Activated T-helper 1 cell treated with anti-CD3 and anti-CD28 coated beads, Interleukin-2, amount 50 U/mL, for 16 hours (primary cell): ENCODE measurements around the gene MYCN.
"Not testable (repeated sequence)": the region's sequence is repeated elsewhere in the genome, so short reads cannot be mapped to it uniquely, and the experiment has no call there.

ENCODE experiments used
- DNase-seq, 2 donors: peaks; one replicate each; pipeline ENCODE4 v3.0.0-alpha.2; 2020; ENCODE audit warnings: low read depth in 1 of 2, low spot score in 1 of 2

The MYCN gene

DNA sequence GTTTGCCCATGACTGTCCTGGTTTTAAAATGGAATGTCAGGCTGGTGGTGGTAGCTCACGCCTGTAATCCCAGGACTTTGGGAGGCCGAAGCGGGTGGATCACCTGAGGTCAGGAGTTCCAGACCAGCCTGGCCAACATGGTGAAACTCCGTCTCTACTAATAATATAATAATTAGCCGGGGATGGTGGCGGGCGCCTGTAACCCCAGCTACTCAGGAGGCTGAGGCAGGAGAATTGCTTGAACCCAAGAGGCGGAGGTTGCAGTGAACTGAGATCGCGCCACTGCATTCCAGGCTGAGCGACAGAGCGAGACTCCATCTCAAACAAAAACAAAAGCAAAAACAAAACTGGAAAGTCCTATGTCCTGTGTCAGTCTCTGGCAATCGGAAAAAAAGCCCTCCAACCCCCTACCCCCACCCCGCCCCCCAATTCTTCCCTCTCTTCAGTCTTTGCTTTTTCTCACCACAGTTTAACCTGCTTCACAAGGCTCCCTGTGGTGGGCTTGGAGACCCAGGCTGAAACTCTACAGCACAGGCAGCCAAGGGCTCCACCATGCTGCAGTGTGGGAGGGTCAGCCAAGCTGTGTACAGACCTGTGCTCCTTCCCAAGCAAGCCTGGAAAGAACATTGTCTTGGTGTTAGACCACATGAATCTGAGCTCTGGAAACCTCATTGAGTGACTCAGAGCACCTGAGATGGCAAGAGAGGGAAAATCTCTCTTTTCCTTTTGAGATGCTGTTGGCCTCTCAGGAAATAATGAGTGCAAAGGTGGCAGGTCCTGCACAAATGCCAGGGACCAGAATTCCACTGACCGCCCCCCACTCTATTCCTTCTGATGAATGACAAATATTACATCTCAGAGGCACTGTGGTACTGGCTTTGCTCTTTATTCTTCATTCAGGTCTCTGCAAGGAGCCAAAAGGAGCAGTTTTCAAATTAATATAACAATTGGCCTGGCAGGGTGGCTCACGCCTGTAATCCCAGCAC is 16.7 kb downstream of the MYCN start:
- no peak for DNase-seq

DNA sequence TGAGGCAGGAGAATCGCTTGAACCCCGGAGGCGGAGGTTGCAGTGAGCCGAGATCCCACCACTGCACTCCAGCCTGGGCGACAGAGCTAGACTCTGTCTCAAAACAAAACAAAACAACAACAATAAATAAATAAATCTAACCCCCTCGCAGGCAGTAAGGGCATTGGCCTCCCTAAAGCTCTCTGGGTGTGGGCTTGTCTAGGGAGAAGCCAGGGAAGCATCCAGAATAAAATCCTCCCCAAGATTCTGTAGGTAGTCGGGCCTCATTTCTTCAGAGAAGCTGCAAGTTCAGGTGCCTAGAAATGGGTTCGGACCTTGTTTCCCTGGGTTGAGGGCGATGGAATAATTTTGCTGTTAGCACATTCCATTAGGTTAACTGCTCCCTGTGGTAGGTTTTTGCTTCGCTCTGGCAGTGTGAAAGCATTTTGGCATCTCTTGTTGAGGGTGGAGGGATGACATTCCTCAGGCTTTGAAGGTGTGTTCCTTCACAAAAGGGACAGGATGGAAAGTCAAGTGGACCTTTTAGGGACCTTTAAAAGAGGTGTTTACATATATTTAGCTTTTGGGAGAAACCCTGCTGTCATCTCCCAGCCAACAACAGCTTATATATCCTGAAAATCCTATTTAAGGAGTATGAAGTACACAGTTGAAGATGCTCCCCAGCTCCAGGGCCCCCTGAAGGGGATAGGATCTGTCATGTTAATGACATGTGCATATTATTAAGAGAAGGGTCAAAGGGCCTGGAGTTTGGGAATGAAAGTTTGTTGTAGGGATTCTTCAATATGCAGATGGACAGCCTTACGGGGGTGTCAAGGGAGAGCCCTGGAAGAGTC is 17.7 kb downstream of the MYCN start:
- DNase-seq, result no peak

DNA sequence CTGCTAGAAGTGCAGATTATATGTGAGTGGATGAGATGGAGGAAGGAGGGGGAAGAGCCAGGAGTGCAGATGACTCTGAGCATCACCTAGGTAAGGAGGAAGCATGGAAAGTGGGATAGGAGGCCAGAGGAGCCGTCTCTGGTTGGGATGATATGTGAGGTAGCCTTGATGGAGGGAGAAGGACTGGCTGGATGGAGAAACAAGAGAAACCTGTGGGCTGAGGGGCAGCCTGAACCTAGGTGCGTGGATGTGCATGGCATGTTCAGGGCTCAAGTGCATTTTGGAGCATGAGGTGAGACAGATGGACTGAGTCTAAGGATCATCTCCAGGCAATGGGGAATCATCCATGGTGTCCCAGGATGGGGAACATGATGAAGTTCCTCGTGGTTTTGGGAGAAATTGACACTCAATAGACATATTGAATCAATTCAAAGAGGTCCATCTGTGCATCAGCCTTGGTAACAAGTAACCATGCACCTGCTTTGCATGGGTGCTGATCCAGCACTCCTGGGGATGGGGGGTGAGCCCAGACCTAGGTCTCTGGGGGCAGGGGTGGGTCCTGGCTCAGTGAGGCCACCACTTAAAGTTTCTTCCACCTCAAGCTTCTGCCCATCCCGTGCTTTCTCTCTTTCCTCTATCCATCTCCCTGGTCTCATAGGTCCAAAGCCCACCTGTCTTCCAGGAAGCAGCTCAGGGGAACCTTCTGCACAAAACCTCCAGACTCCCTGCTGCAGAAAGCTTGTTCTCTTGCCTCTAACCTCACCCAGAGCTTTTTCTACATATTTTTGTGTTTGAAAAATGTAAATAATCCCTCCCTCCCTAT is 19.2 kb downstream of the MYCN start:
- DNase-seq, result no peak

- not testable (repeated sequence) for DNase-seq
Observed at GRCh38 chr2:15960154-15960520, 19.8 kb downstream of the MYCN start.

DNA sequence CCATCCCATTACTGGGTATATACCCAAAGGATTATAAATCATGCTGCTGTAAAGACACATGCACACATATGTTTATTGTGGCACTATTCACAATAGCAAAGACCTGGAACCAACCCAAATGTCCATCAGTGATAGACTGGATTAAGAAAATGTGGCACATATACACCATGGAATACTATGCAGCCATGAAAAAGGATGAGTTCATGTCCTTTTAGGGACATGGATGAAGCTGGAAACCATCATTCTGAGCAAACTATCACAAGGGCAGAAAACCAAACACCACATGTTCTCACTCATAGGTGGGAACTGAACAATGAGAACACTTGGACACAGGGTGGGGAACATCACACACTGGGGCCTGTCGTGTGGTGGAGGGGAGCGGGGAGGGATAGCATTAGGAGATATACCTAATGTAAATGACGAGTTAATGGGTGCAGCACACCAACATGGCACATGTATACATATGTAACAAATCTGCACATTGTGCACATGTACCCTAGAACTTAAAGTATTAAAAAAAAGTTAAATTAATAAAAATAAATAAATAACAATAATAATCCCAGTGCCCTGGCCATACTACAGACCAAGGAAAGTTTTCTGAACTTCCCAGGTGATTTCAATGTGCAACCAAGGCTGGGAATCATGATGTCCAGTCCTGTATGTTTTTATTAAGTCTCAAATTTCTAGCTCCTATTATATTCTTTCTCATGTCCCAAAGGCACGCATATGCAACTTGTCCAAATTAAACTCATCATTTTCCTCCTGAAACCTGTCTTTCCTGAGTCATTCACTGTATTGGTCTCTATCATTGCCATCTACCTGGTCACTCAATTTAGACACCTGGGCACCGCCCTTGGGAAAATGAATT is 23.0 kb downstream of the MYCN start:
- DNase-seq, result not testable (repeated sequence)

DNA sequence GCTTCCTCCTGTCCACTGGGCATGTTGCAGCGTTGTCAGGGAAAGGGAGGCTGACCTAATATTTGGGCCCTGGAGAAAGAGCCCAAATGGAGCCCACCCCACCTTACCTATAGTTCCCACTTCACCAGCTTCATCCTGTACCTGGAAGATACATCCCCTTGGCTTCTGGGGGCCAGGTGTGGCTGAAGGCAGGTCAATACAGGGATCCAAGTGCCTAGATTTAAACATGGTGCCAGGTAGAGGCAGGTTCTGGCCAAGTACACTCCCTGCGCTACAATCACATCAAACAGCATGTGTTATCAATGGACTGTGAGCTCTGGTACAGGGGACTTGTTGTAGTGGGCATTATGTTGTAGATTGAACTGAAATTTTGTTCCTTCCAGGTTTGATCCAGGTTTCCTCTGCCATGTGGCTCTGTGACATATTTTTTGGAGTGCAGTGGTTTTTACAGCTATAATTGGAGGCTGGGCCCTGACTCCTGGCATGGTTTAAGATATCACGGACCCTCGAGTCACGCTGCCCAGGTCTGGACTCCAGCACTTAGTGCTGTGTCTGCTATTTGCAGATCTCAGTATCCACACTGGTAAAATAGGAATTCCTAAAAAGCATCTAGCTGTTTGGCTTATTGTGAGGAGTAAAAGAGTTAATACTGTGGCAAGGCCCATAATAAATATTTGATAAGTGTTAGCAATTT is 23.8 kb downstream of the MYCN start:
- DNase-seq, result no peak

DNA sequence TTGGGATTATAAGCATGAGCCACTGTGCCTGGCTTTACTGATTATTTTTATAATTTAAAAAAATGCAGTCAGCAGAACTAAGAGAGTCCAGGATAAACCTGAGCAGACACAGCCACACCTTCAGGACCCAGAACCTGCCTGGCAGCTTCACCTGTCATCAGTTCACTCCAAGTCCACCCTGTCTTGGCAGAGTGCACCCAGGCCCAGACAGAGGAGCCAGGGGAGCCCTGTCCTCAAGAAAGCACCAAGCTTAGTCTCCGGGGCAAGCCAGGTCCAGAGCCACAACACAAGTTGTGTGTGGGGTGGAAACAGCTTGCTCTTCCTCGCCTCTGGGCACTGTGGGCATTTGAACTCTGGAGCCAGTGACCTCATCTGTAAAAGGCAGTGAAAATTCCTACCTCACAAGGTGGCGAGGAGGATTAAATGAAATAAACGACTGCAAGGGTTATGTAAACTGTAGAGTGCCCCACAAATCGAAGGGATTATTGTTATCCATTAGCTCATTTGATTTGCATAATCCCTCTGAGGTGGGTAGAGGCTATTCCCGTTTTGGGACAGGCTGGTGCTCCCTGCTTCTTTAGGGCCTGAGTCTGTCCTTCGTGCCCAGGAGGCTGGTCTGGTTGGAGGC is 24.7 kb downstream of the MYCN start:
- DNase-seq, result no peak

DNA sequence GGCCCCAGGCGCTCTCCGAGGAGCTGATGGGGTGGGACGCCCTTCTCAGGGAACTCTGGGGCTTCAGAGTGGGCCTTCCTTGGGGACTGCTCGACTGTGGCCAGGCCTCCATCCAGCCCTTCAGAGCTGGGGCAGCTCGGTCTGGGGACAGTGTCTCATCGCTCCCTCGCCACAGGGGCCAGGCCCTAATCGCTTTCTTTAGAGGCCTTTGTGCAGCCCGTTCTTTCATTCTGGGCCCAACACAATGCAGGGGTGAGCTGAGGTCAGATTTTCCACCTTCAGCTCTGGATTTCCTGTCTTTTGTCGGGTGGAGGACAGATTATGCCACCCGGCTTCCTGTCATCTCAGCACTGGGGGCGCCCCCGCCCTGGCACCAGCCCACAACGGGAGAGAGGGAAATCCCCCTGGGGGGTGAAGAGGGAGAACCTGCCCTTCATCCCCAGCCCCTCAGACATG is 25.2 kb downstream of the MYCN start:
- DNase-seq, result no peak

GRCh38 chr2:15967415-15968279 is 27.3 kb downstream of the MYCN start:
- no peak for DNase-seq

- DNase-seq, result no peak
Observed at GRCh38 chr2:15968280-15969178, 28.2 kb downstream of the MYCN start.

- no peak for DNase-seq
Observed at GRCh38 chr2:15969214-15969613, 28.9 kb downstream of the MYCN start.

- DNase-seq, result no peak
Observed at GRCh38 chr2:15970701-15971100, 30.4 kb downstream of the MYCN start.

- no peak for DNase-seq
Observed at GRCh38 chr2:15971351-15971750, 31.0 kb downstream of the MYCN start.

- no peak for DNase-seq
Observed at GRCh38 chr2:15971831-15972522, 31.6 kb downstream of the MYCN start.

- no peak for DNase-seq
Observed at GRCh38 chr2:15973481-15974401, 33.4 kb downstream of the MYCN start.
